Right lobe of liver (tissue), 4 donors: ENCODE measurements around the gene SERPINA3.

ENCODE experiments used
- CTCF ChIP-seq, 4 donors: fragments of 200-600 bp in 3 of 4; fragments of 450-650 bp in 1 of 4; IDR thresholded peaks; one replicate each; pipeline versions ENCODE4 v1.5.1 to v1.8.0; 2016 to 2022; ENCODE audit warnings: antibody characterized with exemption in 4 of 4, mild to moderate bottlenecking in 2 of 4
- POLR2A ChIP-seq: fragments of 450-650 bp; IDR thresholded peaks from one replicate; pipeline ENCODE4 v1.6.1; 2017; ENCODE audit warnings: antibody characterized with exemption, mild to moderate bottlenecking
- donor health status: DM: no; HTN: no; CAD: no.
- donor health status: DM: no; HTN: no; CAD: no.
- donor health status: DM: no; HTN: yes; CAD: no.

- no peak for TF ChIP-seq CTCF (IDR thresholded peaks at IDR 0.05)
- no peak for TF ChIP-seq POLR2A
Observed at GRCh38 chr14:94663538-94663937, 51.3 kb downstream of the SERPINA3 start.
